B cell (primary cell): ENCODE measurements around the gene SHC2. TPM values are rescaled to one million over a fixed set of nuclear protein-coding genes. Genes with fewer than 3 reads are reported as not detected.

ENCODE experiments used
- ATAC-seq: fragments of 200-7000 bp; cut with Tn5 transposase; one replicate; pipeline ENCODE4 v1.10.0; 2021; ENCODE audit warnings: low read depth, mild to moderate bottlenecking, moderate number of reproducible peaks, moderate library complexity
- CTCF ChIA-PET: fragments of 350-600 bp; sonication (Branson Sonifier 250); formaldehyde crosslinking; loops from one replicate; lab custom pipeline; 2021; ENCODE audit warnings: antibody characterized with exemption, inconsistent platforms; lab: Charles Lee
- POLR2A ChIA-PET: fragments of 350-600 bp; sonication (Branson Sonifier 250); formaldehyde crosslinking; loops from one replicate; lab custom pipeline; 2021; ENCODE audit warnings: antibody characterized with exemption; lab: Charles Lee
- DNase-seq: peaks from one replicate; pipeline ENCODE4 v3.0.0; 2013
- H2AFZ ChIP-seq: 2 replicates; pipeline ENCODE4 v1.6.1; 2012; ENCODE audit warnings: mild to moderate bottlenecking, low read depth, low read length; ENCODE audit not compliant: insufficient read depth, poor library complexity, severe bottlenecking
- H3K27ac ChIP-seq, 2 donors: 1 replicate in 1 of 2; 2 replicates in 1 of 2; pipeline ENCODE4 v1.5.1; 2012 to 2013; ENCODE audit warnings: low read length in 2 of 2, mild to moderate bottlenecking in 2 of 2, moderate library complexity in 1 of 2
- H3K27me3 ChIP-seq, 4 experiments: fragments of 200-600 bp in 1 of 4; sonication (generic) in 1 of 4; replicated peaks in 1 of 4; 1 replicate in 2 of 4; 2 replicates in 2 of 4; pipeline versions ENCODE4 v1.6.1 to v1.7.0; 2013 to 2016; ENCODE audit warnings: low read length in 3 of 4, mild to moderate bottlenecking in 2 of 4, mixed read lengths in 1 of 4, moderate library complexity in 1 of 4; ENCODE audit not compliant: insufficient read depth in 4 of 4, control insufficient read depth in 3 of 4; ENCODE audit errors: control extremely low read depth in 1 of 4
- H3K36me3 ChIP-seq, 2 experiments: replicated peaks in 1 of 2; 1 replicate in 1 of 2; 2 replicates in 1 of 2; pipeline versions ENCODE4 v1.6.1 to v1.7.1; 2013; ENCODE audit warnings: low read length in 1 of 2; ENCODE audit not compliant: insufficient read depth in 2 of 2, control insufficient read depth in 1 of 2; ENCODE audit errors: control extremely low read depth in 1 of 2, extremely low read depth in 1 of 2
- H3K4me1 ChIP-seq, 2 donors: fragments of 200-600 bp in 1 of 2; sonication (generic) in 1 of 2; 1 replicate in 1 of 2; 2 replicates in 1 of 2; pipeline versions ENCODE4 v1.5.1 to v1.6.1; 2013 to 2017; ENCODE audit warnings: low read length in 2 of 2; ENCODE audit not compliant: control insufficient read depth in 2 of 2, insufficient read depth in 2 of 2
- H3K4me2 ChIP-seq: replicated peaks from 2 replicates; pipeline ENCODE3; 2012; ENCODE audit warnings: mild to moderate bottlenecking, low read depth, low read length; ENCODE audit not compliant: poor library complexity, severe bottlenecking
- H3K4me3 ChIP-seq, 5 experiments: fragments of 200-600 bp in 1 of 5; sonication (generic) in 1 of 5; 1 replicate in 3 of 5; 2 replicates in 2 of 5; pipeline versions ENCODE4 v1.5.1 to v1.7.0; 2011 to 2016; ENCODE audit warnings: low read length in 4 of 5, mild to moderate bottlenecking in 4 of 5, low read depth in 2 of 5, control low read depth in 1 of 5, moderate library complexity in 1 of 5; ENCODE audit not compliant: insufficient read depth in 1 of 5; ENCODE audit errors: control extremely low read depth in 1 of 5, extremely low read depth in 1 of 5
- H3K79me2 ChIP-seq: fragments of 200-600 bp; sonication (generic); one replicate; pipeline ENCODE4 v1.6.0; 2016; ENCODE audit warnings: low read length; ENCODE audit not compliant: control insufficient read depth, insufficient read depth
- H3K9ac ChIP-seq: fragments of 200-600 bp; sonication (generic); 2 replicates; pipeline ENCODE4 v1.6.1; 2017; ENCODE audit warnings: mild to moderate bottlenecking, low read length, moderate library complexity
- H3K9me3 ChIP-seq, 3 donors: one replicate each; pipeline versions ENCODE4 v1.6.1 to v1.7.1; 2013; ENCODE audit warnings: low read length in 2 of 3; ENCODE audit not compliant: control insufficient read depth in 2 of 3, insufficient read depth in 1 of 3; ENCODE audit errors: control extremely low read depth in 1 of 3
- H4K20me1 ChIP-seq: 2 replicates; pipeline ENCODE4 v1.6.0; 2012; ENCODE audit warnings: mild to moderate bottlenecking, low read length; ENCODE audit not compliant: insufficient read depth, control insufficient read depth, poor library complexity, severe bottlenecking
- H3K27ac Mint-ChIP-seq: one replicate; pipeline ENCODE4 v1.8.0; 2021; ENCODE audit warnings: mixed read lengths
- H3K27me3 Mint-ChIP-seq: one replicate; pipeline ENCODE4 v1.8.0; 2021; ENCODE audit warnings: mixed read lengths
- H3K4me1 Mint-ChIP-seq: one replicate; pipeline ENCODE4 v1.8.0; 2021; ENCODE audit warnings: mixed read lengths
- H3K4me3 Mint-ChIP-seq: one replicate; pipeline ENCODE4 v1.8.0; 2021; ENCODE audit warnings: mixed read lengths
- H3K9me3 Mint-ChIP-seq: one replicate; pipeline ENCODE4 v1.8.0; 2022; ENCODE audit warnings: mixed read lengths; ENCODE audit not compliant: insufficient read depth
- CTCF ChIP-seq: fragments of 200-600 bp; IDR thresholded peaks from one replicate; pipeline ENCODE4 v1.8.0; 2022; ENCODE audit warnings: antibody characterized with exemption, mild to moderate bottlenecking
- EZH2 ChIP-seq: IDR thresholded peaks from 2 replicates; pipeline ENCODE4 v1.6.1; 2012; ENCODE audit warnings: borderline replicate concordance, low read depth, mild to moderate bottlenecking, moderate library complexity, low read length; ENCODE audit not compliant: insufficient read depth, poor library complexity, severe bottlenecking
- WGBS: methylation state at CpG from one replicate; pipeline ENCODE4 v1.1.5; 2013; ENCODE audit warnings: missing lambda C conversion rate; ENCODE audit not compliant: insufficient coverage; 5-methylcytosine and 5-hydroxymethylcytosine counted together
- intact Hi-C: fragments of 100-400 bp; cut with micrococcal nuclease; formaldehyde crosslinking; loops from one replicate; pipeline ENCODE4 v1.10.0; 2022
- polyA plus RNA-seq: library from polyadenylated mRNA; depleted of rRNA; stranded (reverse); fragments of >200 nt; gene quantifications from 2 replicates; pipeline ENCODE4 v1.2.3, GENCODE V29; 2012
- total RNA-seq, 2 donors: library from RNA; stranded (reverse); fragments of 120-200 nt in 1 of 2; gene quantifications; 1 replicate in 1 of 2; 2 replicates in 1 of 2; pipeline versions ENCODE4 v1.2.3 to v1.2.4, GENCODE V29; 2013 to 2022

Gene SHC2
- total and polyA plus RNA-seq, 2 donors (not counting 1 experiment from before 2014, with no cell fraction given) = 0.19 TPM; not detected in 1

DNA sequence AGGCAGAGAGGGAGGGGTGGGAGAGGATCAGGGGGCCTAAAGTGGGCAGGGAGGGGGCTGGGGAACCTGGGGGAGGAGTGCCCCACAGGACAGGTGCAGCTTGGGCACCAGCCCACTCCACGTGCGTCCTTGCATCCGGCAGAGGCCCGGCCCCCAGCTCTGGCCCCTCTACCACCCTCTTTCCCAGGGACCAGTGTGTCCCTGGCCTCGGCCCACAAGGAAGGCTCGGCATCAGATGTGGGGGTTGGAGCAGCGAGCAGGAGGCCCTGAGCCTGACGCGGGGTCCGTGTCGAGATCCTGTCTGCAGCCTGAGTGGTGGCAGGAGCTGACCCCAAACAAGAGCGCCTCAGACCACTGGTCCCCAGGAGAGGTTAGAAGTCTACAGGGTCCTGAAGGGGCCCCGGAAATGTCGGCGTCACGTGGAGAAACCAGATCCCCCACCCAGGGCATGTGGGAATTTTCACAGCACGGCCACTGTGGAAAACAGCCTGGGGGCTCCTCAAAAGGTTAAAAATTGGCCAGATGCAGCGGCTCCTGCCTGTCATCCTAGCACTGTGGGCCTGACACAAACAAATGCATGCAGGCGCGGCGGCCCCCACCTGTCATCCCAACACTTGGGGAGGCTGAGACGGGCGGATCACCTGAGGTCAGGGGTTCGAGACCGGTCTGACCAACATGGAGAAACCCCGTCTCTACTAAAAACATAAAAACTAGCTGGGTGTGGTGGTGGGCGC is 21.5 kb downstream of the SHC2 start:
- no peak for DNase-seq
- POLR2A ChIA-PET = no interaction called here

More for the DNA sequence above, 21.5 kb downstream of the SHC2 start:
- intact Hi-C loops = no loop called here
- no peak for ATAC-seq
- TF ChIP-seq EZH2 = no peak
- no peak for TF ChIP-seq CTCF
- Histone ChIP-seq H3K36me3 (no peaks in the 10 kb centered on the region), H3K79me2 (no peaks in the 10 kb centered on the region), H2AFZ (no peak overlapping the region), H3K27me3 (peaks cover 0 to 9% (median 1%) of the 10 kb centered on the region in 4 experiments), H3K27ac (no peak overlapping the region), H4K20me1 (no peaks in the 10 kb centered on the region), H3K9me3 (peaks cover 0 to 17% (median 0%) of the 10 kb centered on the region in 3 donors), H3K4me3 (no peak overlapping the region), H3K9ac (no peak overlapping the region), H3K4me2 (no peak overlapping the region), H3K4me1 (no peaks in the 10 kb centered on the region)
- no peaks in the 10 kb centered on the region for H3K4me1 Mint-ChIP-seq
- no peaks in the 10 kb centered on the region for H3K9me3 Mint-ChIP-seq
- 93% methylated on average over 21 of the region's 27 CpGs for WGBS
- peaks cover 19% of the 10 kb centered on the region for H3K27me3 Mint-ChIP-seq
- CTCF ChIA-PET = no interaction called here
- no peak overlapping the region for H3K4me3 Mint-ChIP-seq
- no peak overlapping the region for H3K27ac Mint-ChIP-seq
